NT2/D1 (cell line): Measurements from ENCODE around the gene MCCC1.
"Not testable (repeated sequence)": the region's sequence is repeated elsewhere in the genome, so short reads cannot be mapped to it uniquely, and the experiment has no call there.

Experiments used
- DNase-seq: peaks from one replicate; pipeline ENCODE4 v3.0.0-alpha.2; 2011; ENCODE audit warnings: low read depth, low spot score
- H3K27me3 ChIP-seq: 2 replicates; pipeline ENCODE4 v1.6.0; 2011; ENCODE audit warnings: mild to moderate bottlenecking; ENCODE audit not compliant: insufficient read length, insufficient read depth
- H3K36me3 ChIP-seq: 2 replicates; pipeline ENCODE4 v1.6.1; 2011; ENCODE audit warnings: mild to moderate bottlenecking, low read length, mixed read lengths; ENCODE audit not compliant: insufficient read depth, insufficient read length
- H3K4me1 ChIP-seq: 2 replicates; pipeline ENCODE4 v1.5.1; 2011; ENCODE audit not compliant: insufficient read depth, insufficient read length
- H3K4me3 ChIP-seq: 2 replicates; pipeline ENCODE4 v1.5.1; 2011; ENCODE audit warnings: low read depth; ENCODE audit not compliant: insufficient read length
- H3K9ac ChIP-seq: 2 replicates; pipeline ENCODE4 v1.6.0; 2011; ENCODE audit warnings: low read depth; ENCODE audit not compliant: insufficient read length
- H3K9me3 ChIP-seq: 2 replicates; pipeline ENCODE4 v1.5.1; 2011; ENCODE audit warnings: mild to moderate bottlenecking, low read length; ENCODE audit not compliant: insufficient read depth
- SUZ12 ChIP-seq: IDR thresholded peaks from 2 replicates; pipeline ENCODE4 v1.6.1; 2011; ENCODE audit not compliant: insufficient read length, insufficient read depth; ENCODE audit errors: extremely low read depth
- YY1 ChIP-seq: IDR thresholded peaks from 2 replicates; pipeline ENCODE4 v1.6.1; 2011; ENCODE audit not compliant: insufficient read length, insufficient read depth
- ZNF274 ChIP-seq: IDR thresholded peaks from 2 replicates; pipeline ENCODE4 v1.6.1; 2011; ENCODE audit warnings: mild to moderate bottlenecking, low read depth, low read length

MCCC1 gene

DNA sequence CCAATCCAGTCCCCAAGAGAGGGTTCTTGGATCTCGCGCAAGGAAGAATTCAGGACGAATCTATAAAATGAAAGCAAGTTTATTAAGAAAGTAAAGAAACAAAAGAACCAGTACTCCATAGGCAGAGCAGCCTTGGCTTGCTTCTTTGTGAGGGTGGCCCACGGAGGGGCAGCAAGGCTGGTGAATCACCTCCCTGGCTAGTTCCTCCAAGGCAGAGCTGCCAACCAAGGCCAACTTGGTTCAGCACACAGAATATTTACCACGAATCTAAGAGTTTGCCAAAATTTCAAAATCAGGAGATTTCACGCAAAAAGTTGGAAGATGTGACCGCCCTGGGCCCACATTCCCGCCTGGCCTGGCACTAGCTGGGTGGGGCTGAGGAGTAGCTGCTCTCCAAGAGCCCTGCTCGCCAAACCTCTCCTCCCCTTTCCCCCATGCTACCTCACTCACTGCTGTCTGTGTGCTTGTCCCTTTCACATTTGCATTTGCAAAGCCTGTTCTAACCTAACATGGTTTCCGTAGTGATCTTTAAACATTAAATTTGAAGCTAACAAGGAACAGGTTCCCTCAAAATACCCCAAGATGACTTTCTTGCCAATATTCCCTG is 92.8 kb downstream of the MCCC1 start:
- H3K27me3 ChIP-seq, result no peaks in the 10 kb centered on the region
- no peaks in the 10 kb centered on the region for H3K9me3 ChIP-seq
- DNase-seq, result peak; percentile 25

DNA sequence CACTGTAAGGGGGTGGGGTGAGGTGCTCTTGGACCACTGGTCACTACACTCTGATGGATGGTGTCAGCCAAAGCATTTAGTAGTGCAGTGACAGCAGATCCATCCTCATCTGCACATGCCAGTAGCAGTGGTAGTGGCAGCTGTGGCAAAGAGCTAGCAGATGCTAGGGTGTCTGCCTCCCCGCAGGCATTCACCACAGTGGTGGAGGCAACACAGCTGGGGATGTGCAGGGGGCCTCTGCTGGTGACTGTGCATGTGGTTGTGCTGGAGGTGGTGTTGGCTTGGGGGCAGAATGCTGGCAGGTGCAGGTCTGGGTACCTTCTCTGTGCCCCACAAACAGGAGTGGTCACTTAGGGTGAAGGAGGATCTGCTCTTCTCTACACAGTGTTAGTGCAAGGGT is 99.5 kb downstream of the MCCC1 start:
- Histone ChIP-seq H3K4me1 (no peaks in the 10 kb centered on the region), H3K36me3 (no peaks in the 10 kb centered on the region), H3K9ac (no peak overlapping the region), H3K9me3 (no peaks in the 10 kb centered on the region), H3K27me3 (no peaks in the 10 kb centered on the region), H3K4me3 (no peak overlapping the region)
- TF ChIP-seq SUZ12 (no peak), ZNF274 (no peak), YY1 (no peak)
- no peak for DNase-seq

More for the DNA sequence above, 92.8 kb downstream of the MCCC1 start:
- Histone ChIP-seq H3K4me1 (no peaks in the 10 kb centered on the region), H3K4me3 (no peak overlapping the region), H3K9ac (no peak overlapping the region), H3K36me3 (no peaks in the 10 kb centered on the region)
- TF ChIP-seq YY1 (no peak), ZNF274 (no peak), SUZ12 (no peak)

DNA sequence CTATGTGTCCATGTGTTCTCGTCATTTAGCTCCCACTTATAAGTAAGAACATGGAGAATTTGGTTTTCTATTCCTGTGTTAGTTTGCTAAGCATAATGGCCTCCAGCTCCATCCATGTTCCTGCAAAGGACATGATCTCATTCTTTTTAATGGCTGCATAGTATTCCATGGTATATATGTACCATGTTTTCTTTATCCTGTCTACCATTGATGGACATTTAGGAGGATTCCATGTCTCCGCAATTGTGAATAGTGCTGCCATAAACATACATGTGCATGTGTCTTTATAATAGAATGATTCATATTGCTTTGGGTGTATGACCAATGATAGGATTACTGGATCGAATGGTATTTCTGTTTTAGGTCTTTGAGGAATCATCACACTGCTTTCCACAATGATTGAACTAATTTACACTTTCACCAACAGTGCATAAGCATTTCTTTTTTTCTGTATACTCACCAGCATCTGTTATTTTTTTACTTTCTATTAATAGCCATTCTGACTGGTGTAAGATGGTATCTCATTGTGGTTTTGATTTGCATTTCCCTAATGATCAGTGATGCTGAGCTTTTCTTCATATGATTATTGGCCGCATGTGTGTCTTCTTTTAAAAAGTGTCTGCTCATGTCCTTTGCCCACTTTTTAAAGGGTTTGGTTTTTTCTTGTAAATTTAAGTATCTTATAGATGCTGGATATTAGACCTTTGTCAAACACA is 105.7 kb downstream of the MCCC1 start:
- not testable (repeated sequence) for DNase-seq, H3K4me3 ChIP-seq, H3K9ac ChIP-seq, H3K4me1 ChIP-seq, H3K9me3 ChIP-seq, H3K27me3 ChIP-seq, H3K36me3 ChIP-seq

DNA sequence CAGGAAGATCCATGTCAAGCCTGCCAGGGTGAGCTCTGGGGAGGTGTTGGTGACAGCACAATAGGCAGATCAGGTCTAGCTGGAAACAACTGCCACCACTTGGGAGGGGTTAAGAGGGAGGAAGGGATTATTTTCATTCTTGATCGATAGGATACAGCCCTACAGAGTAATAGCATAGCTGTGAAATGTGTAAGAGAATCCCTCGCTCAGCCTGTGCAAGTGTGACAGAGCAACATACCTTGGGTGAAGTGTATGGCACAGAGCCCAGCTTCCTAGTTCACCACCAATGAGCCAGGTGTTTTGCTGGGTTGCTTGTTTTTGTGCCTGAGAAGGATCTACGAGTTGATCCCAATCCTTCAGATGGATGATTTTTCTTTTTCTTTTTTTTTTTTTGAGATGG is 109.7 kb downstream of the MCCC1 start:
- Histone ChIP-seq H3K9ac (no peak overlapping the region), H3K4me1 (no peaks in the 10 kb centered on the region), H3K4me3 (no peak overlapping the region), H3K36me3 (no peaks in the 10 kb centered on the region), H3K9me3 (no peaks in the 10 kb centered on the region), H3K27me3 (no peaks in the 10 kb centered on the region)
- TF ChIP-seq ZNF274, result no peak
- no peak for TF ChIP-seq YY1
- no peak for TF ChIP-seq SUZ12
- no peak for DNase-seq

DNA sequence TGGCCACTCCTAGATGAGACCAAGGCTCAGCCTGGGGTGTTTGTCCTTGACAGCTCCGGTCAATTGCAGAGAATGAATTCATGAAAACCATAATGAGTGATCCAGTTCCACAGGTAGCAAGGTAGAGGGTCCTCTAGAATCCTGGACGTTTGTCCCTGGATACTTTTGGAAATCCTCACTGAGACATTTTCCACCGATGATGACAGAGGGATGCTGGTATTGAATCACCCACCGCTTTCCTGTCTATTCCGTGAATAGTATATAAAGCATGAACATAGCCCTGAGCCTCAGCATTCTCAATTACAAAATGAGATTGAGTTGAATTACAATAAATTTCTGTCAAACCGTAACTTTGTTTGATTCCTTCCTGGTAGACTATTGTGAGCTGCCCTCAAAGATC is 113.3 kb downstream of the MCCC1 start:
- Histone ChIP-seq H3K9ac (no peak overlapping the region), H3K4me3 (no peak overlapping the region), H3K4me1 (peaks cover 3% of the 10 kb centered on the region), H3K36me3 (no peaks in the 10 kb centered on the region), H3K9me3 (no peaks in the 10 kb centered on the region), H3K27me3 (no peaks in the 10 kb centered on the region)
- DNase-seq, result no peak
- TF ChIP-seq YY1, result no peak
- no peak for TF ChIP-seq SUZ12
- TF ChIP-seq ZNF274, result no peak

DNA sequence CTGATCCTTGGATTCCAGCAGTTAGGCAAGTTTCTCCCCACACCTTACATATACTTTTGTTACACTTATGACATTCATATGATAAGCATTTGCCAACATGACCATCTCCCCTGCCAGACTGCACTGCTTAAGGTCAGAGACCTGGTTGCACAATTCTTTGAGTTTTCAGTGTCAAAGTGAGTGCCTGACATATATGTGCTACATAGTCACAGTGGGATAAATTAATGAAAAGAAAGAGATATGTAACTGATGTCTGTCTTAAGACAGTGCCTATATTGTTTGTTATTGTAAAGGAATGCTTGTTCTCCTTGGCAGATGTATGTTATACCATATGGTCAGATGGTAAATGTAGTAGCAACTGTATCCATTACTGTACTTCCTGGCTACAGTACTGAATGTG is 115.4 kb downstream of the MCCC1 start:
- H3K9me3 ChIP-seq, result no peaks in the 10 kb centered on the region
- H3K36me3 ChIP-seq, result no peaks in the 10 kb centered on the region
- no peak overlapping the region for H3K9ac ChIP-seq
- no peak overlapping the region for H3K4me3 ChIP-seq
- peaks cover 5% of the 10 kb centered on the region for H3K4me1 ChIP-seq
- no peak for TF ChIP-seq ZNF274
- no peak for TF ChIP-seq SUZ12
- no peak for TF ChIP-seq YY1
- DNase-seq, result no peak
- no peaks in the 10 kb centered on the region for H3K27me3 ChIP-seq

DNA sequence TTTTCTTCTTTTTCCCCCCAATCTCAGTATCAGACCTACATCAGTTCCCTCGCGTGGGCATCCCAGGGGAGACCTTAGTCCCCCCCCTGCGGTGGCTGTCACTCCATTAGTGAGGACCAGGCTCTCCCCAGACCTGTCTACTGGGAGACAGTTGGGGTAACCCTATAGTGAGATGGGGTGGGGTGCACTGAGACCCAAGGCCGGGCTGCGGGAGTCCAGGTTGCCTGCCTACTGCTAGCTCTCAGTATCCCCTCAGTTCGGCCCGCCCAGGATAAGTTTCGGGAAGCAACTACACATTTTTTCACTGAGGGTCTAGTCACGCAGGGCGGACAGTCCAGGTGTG is 118.3 kb downstream of the MCCC1 start:
- no peaks in the 10 kb centered on the region for H3K36me3 ChIP-seq
- TF ChIP-seq YY1, result no peak
- no peaks in the 10 kb centered on the region for H3K9me3 ChIP-seq
- no peak for DNase-seq
- H3K27me3 ChIP-seq, result no peaks in the 10 kb centered on the region
- peaks cover 5% of the 10 kb centered on the region for H3K4me1 ChIP-seq
- H3K9ac ChIP-seq, result peak overlapping the region; percentile 54
- H3K4me3 ChIP-seq, result peak overlapping the region; percentile 38
